Testis (tissue), 2 donors: Measurements from ENCODE around the gene SMIM7.

Source experiments
- POLR2A ChIP-seq: fragments of 450-650 bp; IDR thresholded peaks from one replicate; pipeline ENCODE4 v1.6.1; 2017; ENCODE audit warnings: antibody characterized with exemption, mild to moderate bottlenecking, moderate library complexity
- TF ChIP-seq, protein P1 (sequence below), 3 experiments: fragments of 450-650 bp in 2 of 3; fragments of 200-600 bp in 1 of 3; sonication (generic) in 1 of 3; IDR thresholded peaks; one replicate each; pipeline ENCODE4 v1.5.1; 2016 to 2019; ENCODE audit warnings: antibody characterized with exemption in 3 of 3, mild to moderate bottlenecking in 2 of 3, moderate library complexity in 1 of 3

DNA sequence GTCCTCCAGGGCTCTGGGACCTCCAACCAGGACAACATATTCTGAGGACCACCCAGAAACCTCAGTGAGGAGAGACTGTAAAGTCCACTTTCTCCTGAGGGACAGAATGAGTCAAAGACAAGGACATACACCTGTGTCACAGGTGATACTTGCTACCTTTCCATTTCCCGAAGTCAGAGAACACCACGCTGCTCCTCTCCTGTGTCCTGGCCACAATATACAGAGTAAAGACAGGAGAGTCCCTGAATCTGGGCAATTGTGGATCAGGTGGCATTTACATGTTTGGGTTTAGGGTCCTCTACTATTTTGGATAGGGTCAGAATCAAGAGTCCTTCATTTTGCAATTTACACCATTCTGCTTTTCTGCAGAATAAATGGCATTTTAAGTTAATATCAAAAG is 36.9 kb downstream of the SMIM7 start:
- TF ChIP-seq, protein P1, sequence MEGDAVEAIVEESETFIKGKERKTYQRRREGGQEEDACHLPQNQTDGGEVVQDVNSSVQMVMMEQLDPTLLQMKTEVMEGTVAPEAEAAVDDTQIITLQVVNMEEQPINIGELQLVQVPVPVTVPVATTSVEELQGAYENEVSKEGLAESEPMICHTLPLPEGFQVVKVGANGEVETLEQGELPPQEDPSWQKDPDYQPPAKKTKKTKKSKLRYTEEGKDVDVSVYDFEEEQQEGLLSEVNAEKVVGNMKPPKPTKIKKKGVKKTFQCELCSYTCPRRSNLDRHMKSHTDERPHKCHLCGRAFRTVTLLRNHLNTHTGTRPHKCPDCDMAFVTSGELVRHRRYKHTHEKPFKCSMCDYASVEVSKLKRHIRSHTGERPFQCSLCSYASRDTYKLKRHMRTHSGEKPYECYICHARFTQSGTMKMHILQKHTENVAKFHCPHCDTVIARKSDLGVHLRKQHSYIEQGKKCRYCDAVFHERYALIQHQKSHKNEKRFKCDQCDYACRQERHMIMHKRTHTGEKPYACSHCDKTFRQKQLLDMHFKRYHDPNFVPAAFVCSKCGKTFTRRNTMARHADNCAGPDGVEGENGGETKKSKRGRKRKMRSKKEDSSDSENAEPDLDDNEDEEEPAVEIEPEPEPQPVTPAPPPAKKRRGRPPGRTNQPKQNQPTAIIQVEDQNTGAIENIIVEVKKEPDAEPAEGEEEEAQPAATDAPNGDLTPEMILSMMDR (IDR thresholded peaks at IDR 0.05) = no peak
- no peak for TF ChIP-seq POLR2A
